CD4-positive, alpha-beta T cell treated with Interleukin-6 for 4 hours (primary cell): ENCODE measurements around the gene SLC8A1.

Experiments used
- DNase-seq: peaks from one replicate; pipeline ENCODE4 v3.0.0-alpha.2; 2020; ENCODE audit warnings: mixed read lengths

SLC8A1 gene

DNA sequence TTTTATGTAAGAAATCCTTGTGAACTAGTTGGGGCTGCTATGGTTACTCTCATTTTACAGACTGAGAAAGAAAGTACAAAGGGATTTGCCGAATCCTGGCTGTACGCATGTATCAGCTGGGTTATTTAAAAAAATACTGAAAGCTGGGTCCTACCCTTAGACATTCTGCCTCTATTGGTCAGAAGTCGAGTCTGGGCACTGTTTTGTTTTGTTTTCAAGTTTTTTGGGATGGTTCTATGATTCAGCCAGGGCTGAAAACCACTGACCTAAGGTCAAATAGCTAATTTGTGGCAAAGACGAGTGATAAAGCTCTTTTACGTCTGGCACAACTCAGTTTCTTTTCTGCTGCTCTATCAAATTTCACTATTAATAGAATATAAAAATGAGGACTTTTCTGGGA, 5.9 kb upstream of the SLC8A1 start:
- no peak for DNase-seq

GRCh38 chr2:40457366-40457765, 5.5 kb upstream of the SLC8A1 start:
- no peak for DNase-seq

DNA sequence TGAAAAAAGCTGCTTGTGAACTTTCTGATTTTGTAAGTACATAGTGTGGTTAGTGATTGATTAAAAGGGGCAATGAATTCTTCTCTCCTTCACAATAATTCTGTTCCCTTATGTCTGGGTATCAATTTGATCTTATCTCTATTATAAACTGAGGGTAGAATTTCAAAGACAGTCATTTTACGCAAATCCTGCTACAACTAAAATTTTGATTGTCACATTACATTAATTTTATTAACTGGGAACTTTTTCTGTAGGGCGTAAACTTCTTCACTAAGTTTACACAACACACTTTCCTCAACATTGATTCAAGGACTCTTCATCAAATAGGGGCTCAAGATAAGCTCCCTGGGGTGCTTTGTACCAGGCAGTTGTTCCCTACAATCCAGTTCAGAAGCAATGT, 5.0 kb upstream of the SLC8A1 start:
- no peak for DNase-seq

GRCh38 chr2:40455661-40456060, 3.8 kb upstream of the SLC8A1 start:
- no peak for DNase-seq

GRCh38 chr2:40454321-40454720, 2.4 kb upstream of the SLC8A1 start:
- DNase-seq, result no peak

DNA sequence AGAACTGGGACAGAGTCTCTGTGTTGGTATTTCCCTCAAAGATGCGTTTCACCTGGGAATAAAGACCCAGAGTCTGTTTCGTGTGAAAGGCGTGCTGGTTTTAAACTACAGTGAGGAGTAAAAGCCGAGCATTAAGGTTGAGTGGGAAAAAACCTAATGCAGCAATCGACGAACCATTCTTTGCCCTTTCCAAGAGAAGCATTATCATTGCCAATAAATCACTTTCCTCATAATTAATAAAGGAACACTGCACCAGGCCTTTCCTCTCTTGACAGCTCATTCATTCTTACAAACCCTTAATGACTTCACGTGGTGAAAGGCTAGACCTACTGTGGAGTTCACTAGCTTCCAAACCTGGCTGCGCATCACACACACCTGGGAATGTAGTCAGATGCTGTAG, 896 bp upstream of the SLC8A1 start:
- DNase-seq, result no peak

DNA sequence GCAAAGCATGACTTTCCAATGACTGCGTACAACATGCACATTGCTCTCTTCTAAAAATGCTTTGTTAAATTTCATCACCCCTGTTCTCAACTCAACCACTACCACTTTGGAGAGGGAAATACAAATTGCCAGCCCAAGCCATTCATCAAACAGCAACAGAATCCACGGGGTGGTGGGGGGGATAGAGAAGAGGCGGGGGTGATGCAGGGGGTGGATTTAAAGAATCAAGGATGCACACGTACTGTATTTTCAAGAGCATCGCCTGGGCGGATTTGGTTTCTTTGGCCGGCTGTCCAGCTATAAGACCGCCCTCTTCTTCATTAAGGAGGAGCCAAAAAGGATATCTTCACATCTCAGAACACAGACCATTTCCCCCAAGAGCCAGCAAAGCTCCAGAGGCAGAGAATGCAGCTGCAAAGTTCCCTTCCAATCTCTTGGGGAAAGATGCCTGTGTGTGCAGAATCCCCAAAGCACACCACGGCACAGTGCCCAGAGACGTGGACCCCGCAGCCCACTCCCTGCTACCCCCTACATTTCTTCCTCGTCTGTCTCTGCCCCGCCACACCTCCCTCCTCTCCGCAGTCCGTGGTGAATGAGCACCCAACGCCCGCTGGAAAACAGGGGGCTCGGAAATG, 977 bp downstream of the SLC8A1 start:
- DNase-seq, result no peak

GRCh38 chr2:40450066-40450795, 1.7 kb downstream of the SLC8A1 start:
- no peak for DNase-seq

GRCh38 chr2:40448476-40449079, 3.3 kb downstream of the SLC8A1 start:
- DNase-seq, result no peak

GRCh38 chr2:40445467-40445866, 6.4 kb downstream of the SLC8A1 start:
- no peak for DNase-seq

GRCh38 chr2:40440835-40441234, 11.1 kb downstream of the SLC8A1 start:
- no peak for DNase-seq

- no peak for DNase-seq
Measured at GRCh38 chr2:40439473-40439872, 12.4 kb downstream of the SLC8A1 start.

- DNase-seq, result no peak
Measured at GRCh38 chr2:40436093-40436475, 15.8 kb downstream of the SLC8A1 start.

DNA sequence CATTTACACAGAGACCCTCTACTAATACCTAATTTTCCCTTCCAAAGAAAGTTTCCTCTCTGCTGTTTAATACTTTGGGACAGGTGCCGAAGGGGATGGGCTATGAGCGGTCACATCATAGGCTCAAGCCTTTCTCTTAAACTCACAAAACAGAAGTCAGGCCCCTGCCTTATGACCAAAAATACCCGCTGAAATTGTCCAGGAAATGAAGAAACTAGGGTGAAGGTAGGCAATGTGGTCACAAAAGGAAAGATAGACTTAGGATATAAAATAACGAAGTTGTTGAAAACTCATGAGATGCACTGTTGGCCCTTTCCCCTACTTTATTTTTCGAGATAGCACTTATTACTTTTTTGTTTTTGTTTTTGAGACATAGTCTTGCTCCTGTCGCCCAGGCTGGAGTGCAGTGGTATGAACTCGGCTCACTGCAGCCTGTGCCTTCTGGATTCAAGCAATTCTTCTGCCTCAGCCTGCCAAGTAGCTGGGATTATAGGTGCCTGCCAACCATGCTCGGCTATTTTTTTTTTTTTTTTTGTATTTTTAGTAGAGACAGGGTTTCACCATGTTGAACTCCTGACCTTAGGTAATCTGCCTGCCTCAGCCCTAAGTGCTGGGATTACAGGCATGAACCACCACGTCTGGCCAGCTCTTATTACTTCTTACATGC, 16.3 kb downstream of the SLC8A1 start:
- DNase-seq, result no peak

DNA sequence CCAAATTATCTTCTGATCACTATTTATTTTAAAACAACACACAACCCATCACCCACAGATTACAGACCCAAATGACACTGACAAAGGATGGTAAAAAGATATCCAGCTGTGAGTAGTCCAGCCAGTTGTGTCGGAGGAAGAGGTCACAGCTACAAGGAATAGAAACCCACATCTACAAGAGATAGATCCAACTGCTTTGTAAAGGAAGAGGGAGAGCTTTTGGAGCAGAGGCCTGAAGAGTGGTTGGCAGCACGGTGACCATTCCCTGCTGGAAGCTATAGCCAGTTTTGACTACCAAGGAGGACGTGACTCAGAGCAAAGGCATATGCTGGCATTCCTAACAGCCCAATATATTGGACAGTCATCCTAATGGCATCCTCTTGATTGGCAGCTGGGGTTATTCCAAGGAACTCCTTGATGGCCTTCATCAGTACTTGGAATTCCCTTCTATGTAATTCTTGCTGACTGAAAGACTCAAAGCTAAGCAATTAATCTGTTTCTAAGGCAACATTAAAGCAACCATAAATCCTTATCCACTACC, 17.1 kb downstream of the SLC8A1 start:
- DNase-seq, result no peak

GRCh38 chr2:40433736-40434135, 18.2 kb downstream of the SLC8A1 start:
- no peak for DNase-seq

DNA sequence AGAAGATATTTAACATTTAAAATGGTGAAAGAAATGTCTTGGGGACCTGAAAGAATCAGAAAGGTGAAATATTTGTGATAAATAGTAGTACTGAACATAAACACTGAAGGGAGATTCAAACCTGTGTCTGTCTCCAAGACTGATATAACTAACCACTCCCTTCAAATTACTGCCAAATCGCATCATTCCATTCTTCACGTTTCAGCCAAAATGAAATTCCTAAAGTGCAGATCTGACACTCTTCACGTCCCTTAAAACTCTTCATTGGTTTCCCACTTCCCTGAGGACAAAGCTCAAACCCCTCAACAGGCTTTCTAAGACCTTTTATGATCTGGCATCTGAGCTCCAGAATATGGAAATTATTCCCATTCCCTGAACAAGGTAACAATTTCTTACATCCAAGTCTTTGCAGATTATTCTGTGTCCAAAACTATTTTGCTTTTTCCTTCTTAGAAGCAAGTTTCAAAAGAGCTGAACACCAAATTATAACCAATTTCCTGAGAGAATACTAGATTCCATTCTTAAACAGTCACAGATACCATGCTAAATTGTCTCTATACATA, 18.9 kb downstream of the SLC8A1 start:
- no peak for DNase-seq

DNA sequence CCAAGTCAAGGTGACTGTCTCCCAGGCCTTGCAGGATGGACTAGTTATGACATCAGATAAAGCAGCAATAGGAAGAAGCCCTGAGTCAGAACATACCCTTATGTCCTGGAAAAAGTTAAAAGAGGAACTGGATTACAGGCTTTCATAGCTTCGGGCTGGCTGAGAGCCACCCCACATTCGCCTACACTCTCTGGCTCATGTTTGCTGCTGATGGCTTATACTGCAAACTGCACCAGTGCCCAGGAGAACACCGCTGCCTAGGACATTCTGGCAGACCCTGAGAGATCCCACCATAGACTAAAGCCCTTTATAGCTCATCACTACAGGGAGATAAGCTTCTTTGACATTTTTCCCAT, 20.3 kb downstream of the SLC8A1 start:
- DNase-seq, result no peak

DNA sequence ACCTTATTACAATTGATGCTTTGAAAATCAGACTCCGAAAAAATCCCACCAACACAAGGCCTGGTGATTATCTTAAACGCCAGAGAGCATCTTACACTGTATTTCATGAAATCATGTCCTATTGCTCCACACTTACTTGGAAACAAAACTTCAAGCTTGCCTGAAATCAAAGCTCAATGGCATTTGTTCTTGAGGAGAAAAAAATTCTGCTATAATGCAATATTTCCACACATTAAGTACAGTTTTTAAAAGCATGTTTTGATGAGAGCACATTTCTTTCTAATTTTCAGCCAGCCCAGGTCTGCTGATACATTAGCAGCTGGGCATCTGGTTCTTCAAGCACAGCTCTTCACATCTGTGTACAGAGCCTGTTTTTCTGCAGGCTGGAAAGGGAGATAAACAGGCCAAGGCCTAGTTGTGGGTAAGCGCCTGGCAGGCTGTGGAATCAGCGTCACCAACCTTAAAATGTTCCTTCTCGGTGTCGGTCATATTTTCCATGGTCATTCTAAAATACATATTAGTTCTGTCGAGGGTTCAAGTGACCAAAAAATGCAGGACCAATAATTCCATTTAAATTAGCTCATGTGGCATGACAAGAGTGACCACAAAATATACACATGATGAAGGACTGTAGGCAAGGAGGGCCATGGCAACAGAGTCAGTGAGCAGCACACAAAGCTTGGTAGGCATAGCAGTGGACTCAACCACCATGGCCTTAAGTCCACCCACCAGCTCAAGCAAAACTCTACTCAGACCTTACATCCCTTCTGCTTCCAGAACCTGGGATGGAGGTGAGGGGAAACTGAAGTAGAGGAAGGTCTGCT, 20.9 kb downstream of the SLC8A1 start:
- no peak for DNase-seq

DNA sequence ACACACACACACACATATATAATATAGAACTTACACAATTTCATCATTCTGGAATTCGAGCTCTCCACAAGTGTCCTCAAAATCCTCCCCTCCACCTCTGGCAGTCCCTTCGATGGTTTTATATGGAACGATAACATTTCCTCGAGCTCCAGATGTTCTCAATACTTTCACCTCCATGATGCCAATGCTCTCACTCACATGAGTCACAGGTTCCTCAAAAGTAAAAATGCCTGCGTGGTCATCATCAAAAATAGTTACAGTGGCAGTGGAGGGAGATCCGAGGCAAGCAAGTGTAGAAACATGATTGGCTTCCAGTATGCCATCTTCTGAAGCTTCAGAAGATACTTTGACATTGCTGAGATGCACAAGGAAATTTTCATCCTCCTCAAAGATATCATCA, 23.5 kb downstream of the SLC8A1 start:
- DNase-seq, result no peak

DNA sequence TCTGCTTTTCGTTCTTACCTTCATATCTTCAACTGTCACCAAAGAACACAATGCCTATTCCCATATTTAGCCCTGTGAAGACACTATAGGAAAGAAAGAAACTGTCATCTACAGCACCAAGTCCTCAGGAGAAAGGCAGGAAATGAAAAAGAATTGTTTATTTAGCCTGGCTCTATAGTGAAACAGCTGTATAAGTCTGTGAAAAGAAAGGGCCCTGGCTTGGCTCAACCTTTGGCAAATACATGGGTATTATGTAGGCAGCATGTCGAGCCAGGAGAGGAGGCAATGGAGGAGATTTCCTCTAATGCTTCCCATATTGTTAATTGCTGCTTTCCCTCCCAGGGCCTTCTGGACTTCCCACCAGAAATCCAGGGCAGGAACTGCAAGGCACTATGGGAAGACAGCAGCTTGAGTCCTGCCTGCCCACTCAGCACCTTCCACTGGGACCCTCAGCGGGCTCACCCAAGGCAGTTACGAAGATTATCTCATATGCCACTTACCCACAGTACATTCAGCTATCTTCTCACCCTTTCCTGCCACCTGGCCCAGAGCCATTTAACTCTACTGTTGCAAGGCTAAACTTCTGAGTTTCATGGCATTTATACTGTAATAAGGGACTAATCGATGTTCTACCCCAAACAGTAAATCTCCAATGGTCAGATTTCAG, 30.1 kb downstream of the SLC8A1 start:
- DNase-seq, result no peak

GRCh38 chr2:40420478-40420877, 31.4 kb downstream of the SLC8A1 start:
- DNase-seq, result no peak
